Kidney tubule cell (primary cell): ENCODE measurements around the gene THAP10.
"Not testable (repeated sequence)": the region's sequence is repeated elsewhere in the genome, so short reads cannot be mapped to it uniquely, and the experiment has no call there.

Experiments
- DNase-seq: peaks from one replicate; pipeline ENCODE4 v3.0.0-alpha.2; 2018; ENCODE audit warnings: low spot score

Gene THAP10

GRCh38 chr15:70876683-70877082, 15.6 kb downstream of the THAP10 start:
- DNase-seq: no peak

DNA sequence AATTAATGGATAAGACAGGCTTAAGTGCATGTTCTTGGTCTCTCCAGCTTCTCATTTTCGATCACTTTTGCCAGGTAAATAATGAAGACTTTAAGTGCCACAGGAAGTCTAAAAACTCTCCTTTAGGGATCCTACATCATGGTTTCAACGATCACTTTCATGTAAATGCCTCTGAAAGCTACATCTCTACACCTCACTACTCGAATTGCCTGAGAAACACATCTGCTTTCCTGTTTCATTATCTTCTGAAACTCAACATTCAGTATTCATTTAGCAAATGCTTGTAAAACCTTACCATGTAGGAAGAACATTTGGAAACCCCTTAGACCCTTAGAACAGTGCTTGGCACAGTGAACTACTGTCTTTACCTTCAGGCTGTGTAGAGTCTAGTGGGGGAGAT, 16.2 kb downstream of the THAP10 start:
- no peak for DNase-seq

GRCh38 chr15:70875001-70875782, 17.0 kb downstream of the THAP10 start:
- no peak for DNase-seq

DNA sequence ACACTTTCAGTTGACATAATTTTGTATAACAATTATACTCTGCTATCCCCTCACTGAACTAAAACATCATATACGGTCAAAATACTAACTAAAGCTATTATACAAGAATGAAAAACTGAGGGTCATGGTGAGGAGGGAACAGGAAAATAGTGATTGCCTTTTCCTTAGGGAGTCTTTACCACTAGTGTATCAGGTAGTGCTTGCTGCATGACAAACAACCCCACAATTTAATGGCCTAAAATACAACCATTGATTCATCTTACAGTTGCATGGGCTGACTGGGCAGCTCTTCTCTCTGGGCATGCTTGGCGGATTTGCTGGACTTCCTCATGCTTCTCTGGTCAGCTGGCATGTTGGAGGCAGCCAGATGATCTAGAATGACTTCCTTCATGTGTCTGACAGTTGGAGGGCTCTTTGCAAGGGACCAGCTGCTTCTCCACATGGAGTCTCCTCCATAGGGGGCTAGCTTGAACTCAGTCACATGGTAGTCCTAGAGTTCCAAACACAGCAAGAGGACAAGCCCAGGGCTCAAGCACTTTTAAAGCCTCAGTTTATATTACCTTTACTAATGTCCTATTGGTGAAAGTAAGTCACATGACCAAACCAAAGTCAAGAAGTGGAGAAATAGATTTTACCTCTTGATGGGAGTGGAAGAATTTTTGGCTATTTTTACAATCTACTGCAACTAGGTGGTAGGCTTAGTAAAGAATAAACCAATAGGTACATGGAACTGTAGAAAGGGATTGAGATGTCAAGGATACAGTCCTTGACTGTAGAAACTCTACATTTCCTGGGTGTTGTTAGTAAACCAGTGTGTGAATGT, 18.8 kb downstream of the THAP10 start:
- DNase-seq: peak; percentile 56

GRCh38 chr15:70871490-70871889, 20.7 kb downstream of the THAP10 start:
- DNase-seq: not testable (repeated sequence)

GRCh38 chr15:70870051-70870450, 22.2 kb downstream of the THAP10 start:
- peak; percentile 17 for DNase-seq

DNA sequence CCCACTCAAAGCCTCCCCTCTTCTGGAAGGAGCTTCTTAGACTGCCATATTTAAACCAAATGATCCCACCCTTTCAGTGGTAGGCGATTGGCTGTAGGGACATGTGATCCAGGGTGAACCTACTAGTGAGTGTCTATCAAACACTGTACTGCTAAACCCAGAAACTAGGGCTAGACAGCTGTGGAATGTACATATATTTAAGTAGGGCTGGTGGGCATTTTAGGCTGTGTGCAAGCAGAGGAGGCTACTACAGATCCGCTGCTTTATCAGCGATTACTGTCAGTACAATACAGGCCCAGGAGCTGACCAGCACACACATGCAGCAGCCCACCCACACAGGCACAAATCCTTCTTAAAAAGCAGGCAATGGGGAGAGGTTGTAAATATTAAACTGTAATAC, 22.9 kb downstream of the THAP10 start:
- DNase-seq: no peak

GRCh38 chr15:70867911-70868467, 24.2 kb downstream of the THAP10 start:
- DNase-seq: no peak

GRCh38 chr15:70866982-70867641, 25.1 kb downstream of the THAP10 start:
- DNase-seq: no peak

DNA sequence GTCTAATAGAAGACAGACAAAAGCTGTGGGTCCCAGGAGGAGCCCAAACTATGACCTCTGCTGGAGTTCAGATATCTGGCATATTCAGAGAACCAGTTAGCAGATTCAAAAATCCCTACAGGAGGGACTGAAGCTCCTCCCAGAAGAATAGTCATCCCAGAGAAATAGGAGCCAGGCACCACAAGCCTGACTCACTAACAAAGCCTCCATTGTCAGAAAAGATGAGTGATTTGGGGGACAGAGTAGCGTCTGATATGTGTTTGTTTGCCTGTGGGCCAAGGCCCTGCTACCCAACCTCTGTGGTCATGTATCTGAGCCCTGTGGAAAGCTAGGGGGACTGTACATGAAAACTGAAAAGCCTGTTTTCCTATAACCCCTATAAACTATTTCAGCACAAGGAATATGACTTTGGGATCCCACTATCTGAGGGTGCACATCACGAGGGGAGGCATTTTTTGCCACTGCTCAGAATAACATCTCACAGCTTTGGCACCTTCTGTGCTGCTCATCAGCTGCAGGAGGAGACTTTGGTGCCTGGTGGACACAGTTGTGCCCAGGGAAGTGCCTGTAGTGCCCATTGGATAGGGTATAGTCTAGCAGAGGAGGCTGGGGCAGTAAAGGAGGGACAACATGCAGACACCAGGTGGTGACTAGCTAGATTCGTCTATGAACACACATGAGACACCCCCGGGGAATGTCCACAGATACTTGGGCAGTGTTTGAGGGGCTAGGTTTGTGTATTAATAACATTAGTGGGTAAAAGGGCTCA, 28.6 kb downstream of the THAP10 start:
- peak; percentile 88 for DNase-seq

DNA sequence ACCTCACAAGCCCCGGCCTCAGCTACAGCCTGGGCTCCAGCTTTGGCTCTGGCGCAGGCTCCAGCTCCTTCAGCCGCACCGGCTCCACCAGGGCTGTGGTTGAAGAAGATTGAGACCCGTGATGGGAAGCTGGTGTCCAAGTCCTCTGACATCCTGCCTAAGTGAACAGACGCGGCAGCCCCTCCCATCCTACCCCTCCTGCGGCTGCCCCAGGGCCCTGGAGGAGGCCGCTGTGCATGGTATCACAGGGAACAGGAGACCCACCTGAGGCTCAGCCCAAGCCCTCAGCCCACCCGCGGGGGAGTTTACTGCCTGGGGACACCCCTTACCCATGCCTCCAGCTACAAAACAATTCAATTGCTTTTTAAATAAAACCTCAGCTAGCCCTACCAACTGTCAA, 32.2 kb downstream of the THAP10 start:
- no peak for DNase-seq

DNA sequence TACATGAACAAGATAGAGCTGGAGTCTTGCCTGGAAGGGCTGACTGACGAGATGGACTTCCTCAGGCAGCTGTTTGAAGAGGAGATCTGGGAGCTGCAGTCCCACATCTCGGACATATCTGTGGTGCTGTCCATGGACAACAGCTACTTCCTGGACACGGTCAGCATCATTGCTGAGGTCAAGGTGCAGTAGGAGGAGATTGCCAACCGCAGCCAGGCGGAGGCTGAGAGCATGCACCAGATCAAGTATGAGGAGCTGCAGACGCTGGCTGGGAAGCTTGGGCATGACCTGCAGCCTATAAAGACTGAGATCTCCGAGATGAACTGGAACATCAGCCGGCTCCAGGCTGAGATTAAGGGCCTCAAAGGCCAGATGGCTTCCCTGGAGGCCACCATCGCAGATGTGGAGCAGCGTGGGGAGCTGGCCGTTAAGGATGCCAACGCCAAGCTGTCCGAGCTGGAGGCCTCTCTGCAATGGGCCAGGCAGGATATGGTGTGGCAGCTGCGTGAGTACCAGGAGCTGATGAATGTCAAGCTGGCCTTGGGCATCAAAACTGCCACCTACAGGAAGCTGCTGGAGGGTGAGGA, 32.8 kb downstream of the THAP10 start:
- no peak for DNase-seq

GRCh38 chr15:70858614-70859321, 33.5 kb downstream of the THAP10 start:
- not testable (repeated sequence) for DNase-seq

DNA sequence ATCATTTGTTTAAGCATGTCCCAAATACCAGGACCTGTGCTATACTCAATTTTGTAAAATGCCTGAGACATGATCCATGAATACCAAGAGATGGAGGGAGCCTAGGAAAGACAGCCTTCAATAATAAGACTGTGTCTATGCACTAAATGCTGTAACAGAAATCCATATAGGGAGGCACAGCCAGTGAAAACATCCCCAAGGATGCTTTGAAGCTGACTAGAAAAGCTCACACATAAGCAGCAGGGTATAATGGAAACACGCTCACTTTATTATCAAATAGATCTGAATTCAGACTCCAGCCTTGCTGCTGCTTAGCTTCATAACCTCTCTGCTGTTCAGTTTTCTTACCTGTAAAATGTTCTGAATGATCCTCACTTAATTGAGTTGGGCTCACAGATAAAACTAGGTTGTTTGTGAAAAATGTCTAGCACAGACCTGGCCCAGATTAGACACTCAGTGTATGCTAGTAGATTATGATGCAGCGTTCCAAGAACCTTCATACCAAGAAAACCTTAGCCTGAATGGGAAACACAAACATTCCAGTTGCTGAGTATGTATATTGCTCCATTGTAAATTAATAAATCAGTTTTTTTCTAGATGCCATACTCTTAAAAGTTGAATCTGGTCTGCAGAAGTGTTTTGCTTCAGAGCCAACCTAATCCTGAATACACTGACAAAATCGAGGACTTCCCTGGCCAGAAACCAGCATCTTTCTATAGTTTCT, 34.5 kb downstream of the THAP10 start:
- DNase-seq: no peak

- DNase-seq: peak; percentile 93
Measured at GRCh38 chr15:70856884-70857561, 35.2 kb downstream of the THAP10 start.

DNA sequence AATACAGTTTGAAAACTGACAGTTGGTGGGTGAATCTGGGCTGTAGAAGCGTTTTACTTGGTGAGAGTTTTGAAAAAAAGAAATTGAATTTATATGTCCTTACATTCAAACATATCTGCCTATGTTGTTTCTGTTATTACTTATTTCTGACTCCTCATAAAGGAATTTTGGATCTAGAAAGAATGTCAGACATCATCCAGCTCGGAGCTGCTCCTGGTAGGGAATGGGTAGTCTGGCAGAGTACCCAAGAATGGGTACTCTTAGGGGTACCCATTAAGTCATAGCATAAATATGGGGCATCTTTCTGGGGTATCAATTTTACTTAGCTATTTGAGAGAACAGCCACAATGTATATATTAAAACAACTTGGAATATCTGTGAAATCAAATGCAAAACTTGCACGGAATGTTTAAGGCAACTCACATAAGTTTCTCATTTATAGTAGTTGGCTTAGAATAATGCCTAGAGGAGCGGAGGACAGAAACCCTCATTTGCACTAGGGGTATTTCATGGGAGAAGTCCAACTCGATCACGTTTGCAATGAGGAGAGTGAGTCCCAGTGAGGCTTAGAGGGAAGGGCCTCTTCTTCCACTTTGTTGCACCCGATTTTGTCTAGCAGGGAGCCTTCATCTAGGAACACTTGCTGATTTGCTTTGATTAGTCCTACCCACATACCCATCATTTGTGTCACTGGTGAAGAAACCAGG, 35.9 kb downstream of the THAP10 start:
- no peak for DNase-seq

DNA sequence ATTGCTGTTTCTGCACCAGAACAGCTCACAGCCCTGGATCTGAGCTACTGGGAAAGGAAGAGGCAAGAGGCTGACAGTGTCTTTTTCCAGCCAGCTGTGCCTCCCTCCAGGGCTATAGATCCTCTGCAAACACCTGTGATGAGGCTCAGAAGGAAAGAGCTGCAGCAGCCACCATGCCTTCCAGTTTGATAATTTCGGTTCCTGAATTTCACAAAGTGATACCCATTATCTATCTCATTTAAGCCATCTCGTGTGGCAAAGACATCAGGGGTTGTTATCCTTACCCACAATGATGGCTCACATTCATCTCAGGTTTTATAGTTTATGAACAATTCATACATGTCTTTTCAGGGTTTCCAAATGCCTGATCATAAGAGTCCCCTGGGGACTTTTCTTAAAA, 36.5 kb downstream of the THAP10 start:
- DNase-seq: no peak

- DNase-seq: peak; percentile 56
Measured at GRCh38 chr15:70854666-70854976, 37.6 kb downstream of the THAP10 start.
